ENCODE measurements around the gene AHNAK2.

Gene AHNAK2

GRCh38 chr14:104970231-104971068 lies 7.7 kb downstream of the AHNAK2 start:
- no peaks in the 10 kb centered on the region for H3K9me3 ChIP-seq (ENCODE audit: control insufficient read depth, insufficient read depth, low read length)
- H3K4me3 ChIP-seq (ENCODE audit: low read length), result no peak overlapping the region
- no peaks in the 10 kb centered on the region for H3K79me2 ChIP-seq (ENCODE audit: control insufficient read depth, low read length)
- H3K27me3 ChIP-seq (ENCODE audit: control insufficient read depth, low read length), result peaks cover 12% of the 10 kb centered on the region; the same call in 1 of the 2 replicates
- TF ChIP-seq EZH2phosphoT487 (IDR thresholded peaks at IDR 0.05; ENCODE audit: borderline replicate concordance, low read length) (no peak), CTCF (IDR thresholded peaks at IDR 0.05; ENCODE audit: low read depth, low read length, poor library complexity, severe bottlenecking) (no peak)
- H3K36me3 ChIP-seq (ENCODE audit: control insufficient read depth, low read length), result no peaks in the 10 kb centered on the region
- no peaks in the 10 kb centered on the region for H3F3A ChIP-seq (ENCODE audit: control insufficient read depth, insufficient read depth)
- peaks cover 22% of the 10 kb centered on the region for H3K4me1 ChIP-seq (ENCODE audit: control insufficient read depth, low read length)
- H3K4me2 ChIP-seq (ENCODE audit: low read length), result no peak overlapping the region
- no peaks in the 10 kb centered on the region for H4K20me1 ChIP-seq (ENCODE audit: control insufficient read depth, insufficient read depth, low read depth, low read length)
- H3K9me2 ChIP-seq (replicated peaks; ENCODE audit: control insufficient read depth, low read length), result no peaks in the 10 kb centered on the region
- H3K27ac ChIP-seq (ENCODE audit: low read depth, low read length), result no peak overlapping the region

- Histone ChIP-seq H3K27me3 (ENCODE audit: control insufficient read depth, low read length) (peaks cover 6% of the 10 kb centered on the region; the same call in 1 of the 2 replicates), H3K27ac (ENCODE audit: low read depth, low read length) (no peak overlapping the region), H3K4me3 (ENCODE audit: low read length) (no peak overlapping the region), H4K20me1 (ENCODE audit: control insufficient read depth, insufficient read depth, low read depth, low read length) (no peaks in the 10 kb centered on the region), H3K9me2 (replicated peaks; ENCODE audit: control insufficient read depth, low read length) (no peaks in the 10 kb centered on the region), H3F3A (ENCODE audit: control insufficient read depth, insufficient read depth) (no peaks in the 10 kb centered on the region), H3K36me3 (ENCODE audit: control insufficient read depth, low read length) (no peaks in the 10 kb centered on the region), H3K79me2 (ENCODE audit: control insufficient read depth, low read length) (no peaks in the 10 kb centered on the region), H3K4me1 (ENCODE audit: control insufficient read depth, low read length) (peaks cover 22% of the 10 kb centered on the region), H3K9me3 (ENCODE audit: control insufficient read depth, insufficient read depth, low read length) (no peaks in the 10 kb centered on the region), H3K4me2 (ENCODE audit: low read length) (no peak overlapping the region)
- TF ChIP-seq CTCF (IDR thresholded peaks at IDR 0.05; ENCODE audit: low read depth, low read length, poor library complexity, severe bottlenecking), result no peak
- TF ChIP-seq EZH2phosphoT487 (IDR thresholded peaks at IDR 0.05; ENCODE audit: borderline replicate concordance, low read length), result no peak
Measured at GRCh38 chr14:104969741-104970230, 8.4 kb downstream of the AHNAK2 start.

GRCh38 chr14:104968541-104969401 lies 9.4 kb downstream of the AHNAK2 start:
- no peaks in the 10 kb centered on the region for H3K36me3 ChIP-seq (ENCODE audit: control insufficient read depth, low read length)
- H3F3A ChIP-seq (ENCODE audit: control insufficient read depth, insufficient read depth), result no peaks in the 10 kb centered on the region
- H3K4me1 ChIP-seq (ENCODE audit: control insufficient read depth, low read length), result peaks cover 22% of the 10 kb centered on the region
- TF ChIP-seq CTCF (IDR thresholded peaks at IDR 0.05; ENCODE audit: low read depth, low read length, poor library complexity, severe bottlenecking), result peak; percentile 21
- no peak for TF ChIP-seq EZH2phosphoT487 (IDR thresholded peaks at IDR 0.05; ENCODE audit: borderline replicate concordance, low read length)
- H3K79me2 ChIP-seq (ENCODE audit: control insufficient read depth, low read length), result no peaks in the 10 kb centered on the region
- no peaks in the 10 kb centered on the region for H4K20me1 ChIP-seq (ENCODE audit: control insufficient read depth, insufficient read depth, low read depth, low read length)
- peak overlapping the region; percentile 40 for H3K4me3 ChIP-seq (ENCODE audit: low read length)
- peak overlapping the region; percentile 60 for H3K4me2 ChIP-seq (ENCODE audit: low read length)
- H3K9me2 ChIP-seq (replicated peaks; ENCODE audit: control insufficient read depth, low read length), result no peaks in the 10 kb centered on the region
- H3K9me3 ChIP-seq (ENCODE audit: control insufficient read depth, insufficient read depth, low read length), result no peaks in the 10 kb centered on the region
- peaks cover 10% of the 10 kb centered on the region; the same call in 1 of the 2 replicates for H3K27me3 ChIP-seq (ENCODE audit: control insufficient read depth, low read length)
- no peak overlapping the region for H3K27ac ChIP-seq (ENCODE audit: low read depth, low read length)

All from DOHH2 (cell line).